KBM-7 (cell line): ENCODE data around the gene THOC5.

Experiments
- DNase-seq: peaks from one replicate; pipeline ENCODE4 v3.0.0-alpha.2; 2015
- in situ Hi-C: fragments of 300-500 bp; cut with MboI; formaldehyde crosslinking; loops from 2 replicates; pipeline ENCODE4 v1.14.3; 2020; ENCODE audit warnings: low sequenced_read_pairs, low pct_unique_long_range_greater_than_20kb, mixed read lengths

THOC5 gene

GRCh38 chr22:29480512-29481264, 72.9 kb downstream of the THOC5 start:
- in situ Hi-C loops = no loop called here
- no peak for DNase-seq

GRCh38 chr22:29480262-29480511, 73.4 kb downstream of the THOC5 start:
- in situ Hi-C loops = no loop called here

GRCh38 chr22:29479417-29480261, 73.9 kb downstream of the THOC5 start, which contains the start of gene NEFH:
NEFH (plus strand) TSS chr22:29480218; CDS start chr22:29480263, 45 bp downstream.
- in situ Hi-C loops = no loop called here
- DNase-seq = no peak

More at GRCh38 chr22:29480262-29480511, 73.4 kb downstream of the THOC5 start:
- no peak for DNase-seq

- in situ Hi-C loops = no loop called here
- DNase-seq = peak; percentile 40
Measured at GRCh38 chr22:29478326-29479276, 75.0 kb downstream of the THOC5 start.

- in situ Hi-C loops = no loop called here
- no peak for DNase-seq
Measured at GRCh38 chr22:29477723-29478318, 75.7 kb downstream of the THOC5 start.

- DNase-seq = no peak
- in situ Hi-C loops = no loop called here
Measured at GRCh38 chr22:29476116-29476515, 77.4 kb downstream of the THOC5 start.

- in situ Hi-C loops = no loop called here
- DNase-seq = no peak
Measured at GRCh38 chr22:29475550-29475949, 78.0 kb downstream of the THOC5 start.

DNA sequence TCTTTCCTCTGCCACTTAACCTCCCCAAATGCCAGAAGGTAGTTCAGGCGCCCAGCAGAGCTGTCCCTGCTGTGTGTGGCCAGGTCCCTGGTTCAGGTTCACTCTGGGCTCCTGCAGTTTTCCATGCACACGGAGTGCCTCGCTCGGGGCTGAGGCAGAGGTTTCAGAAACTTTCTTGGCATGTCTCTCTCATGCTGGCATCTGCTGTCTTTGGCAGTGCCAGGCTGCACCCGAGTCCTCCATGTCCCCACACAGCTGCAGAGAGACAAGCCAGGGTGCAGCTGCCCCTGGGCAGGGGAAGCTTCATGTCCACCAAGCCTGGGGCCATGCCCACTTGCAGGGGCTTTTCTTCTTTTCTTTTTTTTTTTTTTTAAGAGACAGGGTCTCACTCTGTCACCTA, 80.6 kb downstream of the THOC5 start:
- no peak for DNase-seq
- in situ Hi-C loops = no loop called here

DNA sequence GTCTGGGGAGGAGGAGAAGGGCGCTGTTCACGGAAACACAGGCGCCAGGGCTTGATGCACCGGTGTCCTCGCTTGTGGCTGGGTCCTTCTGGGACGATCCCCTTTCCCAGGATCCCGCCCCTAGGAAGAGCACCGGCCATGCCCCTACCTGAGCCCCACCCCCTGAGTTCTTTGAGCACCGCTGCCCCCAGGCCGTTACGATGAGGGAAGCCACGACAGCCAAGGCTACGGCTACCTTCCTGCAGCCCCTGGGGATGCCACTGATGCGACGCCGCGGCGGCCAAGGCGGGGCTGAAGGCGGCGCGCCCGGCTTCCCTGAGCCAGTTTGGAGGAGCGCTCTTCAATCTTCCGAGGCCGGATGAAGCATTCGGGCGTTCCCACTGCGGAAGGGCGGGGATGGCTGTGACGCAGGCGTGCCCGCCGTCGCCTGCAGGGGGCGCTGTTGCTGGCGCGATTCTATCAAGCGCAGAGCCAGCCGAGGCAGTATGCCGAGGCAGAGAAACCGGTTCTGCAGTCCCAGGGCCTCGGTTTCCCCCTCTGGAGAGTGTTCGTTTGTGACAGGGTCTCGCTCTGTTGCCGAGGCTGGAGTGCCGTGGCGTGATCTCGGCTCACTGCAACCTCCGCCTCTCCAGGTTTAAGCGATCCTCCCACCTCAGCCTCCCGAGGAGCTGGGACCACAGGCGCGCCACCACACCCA, 83.2 kb downstream of the THOC5 start:
- in situ Hi-C loops = no loop called here
- no peak for DNase-seq

GRCh38 chr22:29469755-29470154, 83.8 kb downstream of the THOC5 start:
- in situ Hi-C loops = no loop called here
- DNase-seq = no peak

- in situ Hi-C loops = no loop called here
- DNase-seq = no peak
Measured at GRCh38 chr22:29464581-29464980, 89.0 kb downstream of the THOC5 start.

DNA sequence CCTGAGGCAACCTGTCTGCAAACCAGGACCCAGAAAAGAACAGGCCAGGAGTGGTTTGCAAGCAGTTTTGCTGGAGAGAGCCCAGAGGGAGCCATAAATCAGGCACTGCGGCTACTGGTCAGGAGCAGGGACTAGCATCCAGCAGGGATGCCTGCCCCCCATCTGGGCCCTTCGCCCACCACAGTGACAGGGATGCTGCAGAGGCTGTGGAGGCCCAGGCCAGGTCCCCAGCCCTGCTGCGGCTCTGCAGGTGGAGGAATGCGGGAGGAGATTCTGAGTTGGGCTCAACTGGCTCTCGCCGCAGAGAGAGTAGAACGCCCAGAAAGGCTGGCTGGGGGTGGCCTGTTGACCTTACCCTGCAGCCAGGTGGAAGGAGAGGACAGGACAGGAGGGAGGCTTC, 89.9 kb downstream of the THOC5 start:
- DNase-seq = no peak
- in situ Hi-C loops = no loop called here

DNA sequence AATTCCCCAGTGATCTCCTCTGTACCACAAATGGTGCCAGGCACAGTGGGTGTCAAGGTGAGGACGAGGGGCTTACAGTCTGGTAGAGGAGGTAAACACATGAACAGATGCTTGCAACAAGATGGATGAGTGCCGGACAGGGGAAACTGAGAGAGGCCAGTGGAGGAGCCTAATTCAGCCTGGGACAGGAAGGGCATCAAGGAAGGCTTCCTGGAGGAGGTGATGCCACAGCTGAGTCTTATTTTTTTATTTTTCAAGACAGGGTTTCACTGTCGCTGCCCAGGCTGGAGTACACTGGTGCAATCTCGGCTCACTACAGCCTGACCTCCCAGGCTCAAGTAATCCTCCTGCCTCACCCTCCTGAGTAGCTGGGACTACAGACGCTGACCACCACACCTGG, 92.3 kb downstream of the THOC5 start:
- in situ Hi-C loops = no loop called here
- no peak for DNase-seq

DNA sequence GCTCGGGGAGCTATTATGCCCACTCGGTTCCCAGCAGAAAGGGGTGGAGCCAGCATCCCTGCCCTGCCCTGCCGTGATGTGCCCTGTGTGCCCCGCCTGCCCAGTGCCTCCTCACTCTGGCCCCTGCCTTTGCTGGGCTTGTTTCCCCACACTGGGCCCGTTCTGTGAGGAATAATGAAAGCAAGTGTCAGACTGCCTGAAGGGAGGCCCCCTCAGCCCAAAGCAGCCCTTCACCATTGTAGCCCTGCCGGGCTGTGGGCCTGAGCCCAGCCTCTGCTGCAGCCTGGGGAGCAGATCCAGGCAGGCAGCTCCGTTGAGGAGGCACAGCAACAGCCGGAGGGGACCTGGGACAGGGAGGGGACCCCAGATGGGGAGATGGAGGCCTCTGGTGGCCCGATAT, 93.8 kb downstream of the THOC5 start:
- DNase-seq = no peak
- in situ Hi-C loops = no loop called here

GRCh38 chr22:29458551-29458950, 95.0 kb downstream of the THOC5 start:
- in situ Hi-C loops = no loop called here
- no peak for DNase-seq

- in situ Hi-C loops = no loop called here
- DNase-seq = peak; percentile 47
Measured at GRCh38 chr22:29457730-29458129, 95.8 kb downstream of the THOC5 start.

- in situ Hi-C loops = no loop called here
- no peak for DNase-seq
Measured at GRCh38 chr22:29456211-29456671, 97.3 kb downstream of the THOC5 start.
